HG03135 (cell line): ENCODE measurements around the gene CDSN.

Experiments
- ATAC-seq: cut with Tn5 transposase; IDR thresholded peaks from one replicate; pipeline ENCODE4 v1.9.1; 2021; ENCODE audit warnings: mild to moderate bottlenecking, moderate library complexity; ENCODE audit not compliant: unreplicated experiment

The CDSN gene

DNA sequence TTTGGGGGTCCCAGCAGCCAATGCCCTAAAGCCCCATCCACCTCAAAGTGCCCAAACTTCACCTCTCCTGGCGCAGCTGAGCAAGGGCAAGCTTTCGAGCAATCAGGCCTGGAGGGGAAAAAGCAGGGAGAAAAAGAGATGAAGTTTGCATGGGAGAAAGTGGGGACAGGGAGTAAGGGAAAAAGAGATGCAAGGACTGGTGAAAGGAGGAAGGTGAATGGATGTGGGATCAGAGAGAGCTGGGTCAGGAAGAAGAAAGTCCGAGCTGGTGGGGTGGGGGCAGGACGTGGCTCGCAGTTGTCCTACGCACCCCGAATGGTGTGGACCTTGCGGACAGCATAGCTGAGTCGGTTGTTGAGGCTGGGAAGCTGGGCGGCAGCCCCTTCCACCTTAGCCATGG lies 25.1 kb upstream of the CDSN start:
- ATAC-seq: no peak

DNA sequence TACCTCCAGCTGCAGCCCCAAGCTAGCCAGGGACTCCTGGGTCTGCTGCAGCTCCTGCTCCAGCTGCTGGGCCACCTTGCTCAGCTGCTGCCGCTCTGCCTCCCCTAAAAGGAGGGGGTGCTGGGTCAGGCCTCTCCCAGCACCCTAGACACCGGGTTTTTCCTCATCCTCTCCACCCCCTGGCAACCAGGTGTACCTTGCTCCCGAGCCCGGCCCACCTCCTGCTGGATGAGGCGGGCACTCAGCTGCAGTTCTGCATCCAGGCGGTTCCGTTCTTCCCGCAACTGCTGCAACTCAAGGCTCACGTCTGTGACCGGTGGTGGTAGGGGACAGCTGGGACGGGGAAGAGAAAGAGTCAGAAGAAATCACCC lies 24.7 kb upstream of the CDSN start:
- no peak for ATAC-seq

DNA sequence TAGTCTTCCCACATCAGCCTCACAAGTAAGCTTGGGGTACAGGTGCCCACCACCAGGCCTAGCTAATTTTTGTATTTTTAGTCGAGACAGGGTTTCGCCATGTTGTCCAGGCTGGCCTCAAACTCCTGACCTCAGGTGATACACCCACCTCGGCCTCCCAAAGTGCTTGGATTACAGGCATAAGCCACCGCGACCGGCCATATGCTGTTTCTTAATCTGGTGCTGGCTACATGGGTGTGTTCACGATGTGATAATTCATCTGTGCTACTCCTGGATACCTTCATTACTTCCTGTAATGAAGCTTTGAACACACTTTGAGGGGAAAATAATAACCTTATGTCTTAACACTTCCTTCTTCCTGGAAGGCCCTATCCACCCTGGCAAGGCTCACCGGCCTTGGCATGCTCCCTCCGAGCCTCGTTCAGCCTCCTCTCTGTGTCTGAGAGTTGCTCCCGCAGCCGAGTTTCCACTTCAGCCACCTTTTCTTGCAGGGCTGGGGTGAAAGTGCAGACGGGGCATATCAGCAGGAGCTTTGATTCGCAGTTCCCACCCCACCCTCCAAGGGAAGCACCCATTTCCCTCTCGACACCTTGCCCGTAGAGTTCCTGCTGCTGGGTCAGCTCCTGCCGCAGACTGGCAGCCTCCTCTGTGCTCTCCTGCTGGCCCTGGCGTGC lies 24.2 kb upstream of the CDSN start:
- no peak for ATAC-seq

DNA sequence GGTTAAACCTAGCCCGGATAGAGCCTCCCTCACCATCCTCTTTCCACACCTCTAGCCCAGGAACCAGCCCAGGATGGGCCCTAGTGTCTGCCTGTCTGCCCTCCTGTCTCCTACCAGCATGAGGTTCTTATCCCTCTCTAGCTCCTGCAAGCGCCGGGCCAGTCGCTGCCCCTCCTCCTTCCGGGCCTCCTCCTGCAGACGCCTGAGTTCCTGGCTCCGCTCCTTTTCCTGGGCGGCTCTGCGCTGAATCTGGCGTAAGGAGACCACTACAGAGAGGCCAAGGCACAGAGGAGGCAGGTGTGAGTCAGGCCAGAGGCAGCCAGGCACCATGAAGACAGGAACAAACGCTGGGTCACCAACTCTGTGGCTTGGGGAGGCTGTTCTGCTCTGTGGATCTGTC lies 22.9 kb upstream of the CDSN start:
- no peak for ATAC-seq

DNA sequence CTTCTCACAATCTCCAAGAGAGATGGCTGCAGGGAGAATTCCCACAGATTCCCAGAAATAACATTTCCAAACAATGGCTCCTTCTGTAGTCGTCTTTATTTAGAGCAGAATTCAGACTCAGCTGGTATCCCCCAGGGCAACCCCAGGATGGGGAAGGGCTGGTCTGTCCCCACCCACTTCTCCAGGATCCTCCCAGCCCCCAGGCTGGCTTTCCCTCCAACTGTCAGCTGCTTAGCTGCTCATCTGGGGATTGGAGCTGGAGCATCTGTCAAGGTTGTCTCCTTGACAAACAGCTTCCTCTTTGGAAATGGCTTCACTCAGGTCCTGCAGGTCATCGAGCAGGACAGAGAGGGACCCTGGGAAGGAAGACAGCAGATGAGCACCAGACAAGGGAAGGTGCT lies 22.1 kb upstream of the CDSN start:
- ATAC-seq: no peak

DNA sequence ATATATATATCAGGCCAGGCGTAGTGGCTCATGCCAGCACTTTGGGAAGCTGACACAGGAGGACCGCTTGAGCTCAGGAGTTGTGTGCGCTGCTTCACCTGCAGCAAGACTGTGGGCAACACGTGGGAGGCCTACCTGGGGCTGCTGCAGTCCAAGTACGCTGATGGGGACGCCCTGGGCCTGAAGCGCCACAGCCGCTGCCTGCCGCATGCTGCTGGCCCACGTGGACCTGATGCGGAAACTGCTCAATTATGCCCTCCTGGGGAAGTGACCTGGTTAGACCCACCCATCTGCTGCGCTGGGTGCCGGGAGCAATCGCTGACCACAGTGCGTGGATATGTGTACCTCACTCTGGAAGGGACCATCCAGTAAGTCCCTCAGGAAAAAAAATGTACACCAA lies 20.4 kb upstream of the CDSN start:
- ATAC-seq: no peak

DNA sequence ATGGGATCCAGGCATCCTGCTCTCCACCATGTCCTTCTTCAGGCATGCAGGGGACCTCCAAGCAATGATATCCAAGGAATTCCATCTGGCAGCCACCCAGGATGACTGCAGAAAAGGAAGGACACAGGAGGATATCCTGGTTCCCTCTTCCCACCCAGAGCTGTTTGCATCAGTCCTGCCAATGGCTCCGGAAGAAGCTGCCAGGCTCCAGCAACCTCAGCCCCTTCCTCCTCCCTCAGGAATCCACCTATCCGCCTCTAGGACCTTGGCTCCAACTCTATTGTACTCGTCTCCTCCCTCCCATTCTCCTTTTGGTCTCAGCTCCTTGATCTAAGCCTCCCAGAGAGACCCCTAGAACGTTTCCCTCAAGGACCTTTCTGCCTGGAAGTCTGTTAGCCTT lies 19.4 kb upstream of the CDSN start:
- no peak for ATAC-seq

DNA sequence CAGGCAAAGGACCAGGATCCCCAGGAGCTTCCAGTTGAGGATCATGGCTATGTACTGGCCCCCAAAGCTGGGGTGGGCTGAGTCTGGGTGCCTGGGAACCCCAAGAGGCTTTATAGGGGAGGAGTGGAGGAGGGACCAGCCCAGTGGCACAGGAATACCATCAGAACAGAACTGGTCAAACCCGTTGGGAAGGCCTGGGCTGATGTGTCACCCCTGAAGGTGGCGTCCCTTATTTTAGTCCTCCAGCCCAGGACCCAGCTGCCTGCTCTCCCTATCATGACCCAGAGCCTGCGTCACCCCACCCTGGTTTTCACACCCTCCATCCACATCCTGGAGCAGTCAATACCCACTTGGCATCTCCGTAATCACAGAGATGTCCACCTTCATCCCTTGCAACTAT lies 18.7 kb upstream of the CDSN start, which contains the start of gene PSORS1C2:
TSS of gene PSORS1C2 (minus strand) at position 85 of the 400 bp plus-strand sequence. CDS start at position 45, 40 bp downstream.
- ATAC-seq: no peak

DNA sequence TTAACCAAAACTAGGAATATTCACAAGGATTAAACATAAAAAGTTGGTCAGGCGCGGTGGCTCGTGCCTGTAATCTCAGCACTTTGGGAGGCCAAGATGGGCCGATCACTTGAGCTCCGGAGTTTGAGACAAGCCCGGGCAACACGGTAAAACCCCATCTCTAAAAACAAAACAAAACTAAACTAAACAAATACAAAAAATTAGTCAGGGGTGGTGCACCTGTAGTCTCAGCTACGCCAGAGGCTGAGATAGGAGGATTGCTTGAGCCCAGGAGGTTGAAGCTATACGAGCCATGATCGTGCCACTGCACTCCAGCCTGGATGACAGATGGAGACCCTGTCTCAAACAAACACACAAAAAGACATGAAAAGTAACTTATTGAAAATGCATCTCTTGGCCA lies 15.5 kb upstream of the CDSN start:
- no peak for ATAC-seq

DNA sequence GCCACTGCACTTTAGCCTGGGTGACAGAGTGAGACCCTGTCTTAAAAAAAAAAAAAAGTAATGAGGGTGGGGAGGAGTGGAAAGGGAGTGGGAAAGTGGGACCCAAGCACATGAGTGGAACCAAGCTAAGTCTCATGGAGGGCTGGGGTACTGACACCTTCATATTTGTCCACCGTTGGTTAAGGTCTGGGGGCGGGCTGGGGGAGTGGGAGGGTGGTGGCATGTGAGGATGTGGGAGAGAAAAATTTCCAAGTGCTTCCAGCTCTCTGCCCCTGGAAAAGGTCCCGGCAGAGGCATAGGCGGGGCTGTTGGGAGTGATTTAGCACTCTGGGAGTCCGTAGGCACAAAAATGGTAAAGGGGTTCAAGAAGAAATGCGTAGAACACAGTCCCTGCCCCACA lies 12.6 kb upstream of the CDSN start:
- no peak for ATAC-seq

DNA sequence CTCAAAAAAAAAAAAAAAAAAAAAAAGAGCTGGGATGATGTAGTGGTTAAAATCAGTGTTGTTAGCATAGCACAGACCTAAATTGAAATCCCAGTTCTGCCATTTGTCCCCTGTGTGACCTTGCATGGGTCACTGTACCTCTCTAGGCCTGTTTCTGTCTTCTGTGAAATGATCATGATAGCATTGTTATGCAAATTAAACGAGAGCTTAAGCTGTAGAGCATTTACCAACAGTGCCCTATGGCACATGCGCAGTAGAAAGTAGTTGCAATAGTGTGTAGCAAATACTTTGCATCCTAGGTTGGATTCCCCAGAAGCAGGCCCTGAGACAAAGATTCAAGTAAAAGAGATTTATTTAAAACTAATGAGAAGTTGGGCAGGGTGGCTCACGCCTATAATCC lies 11.3 kb upstream of the CDSN start:
- no peak for ATAC-seq

DNA sequence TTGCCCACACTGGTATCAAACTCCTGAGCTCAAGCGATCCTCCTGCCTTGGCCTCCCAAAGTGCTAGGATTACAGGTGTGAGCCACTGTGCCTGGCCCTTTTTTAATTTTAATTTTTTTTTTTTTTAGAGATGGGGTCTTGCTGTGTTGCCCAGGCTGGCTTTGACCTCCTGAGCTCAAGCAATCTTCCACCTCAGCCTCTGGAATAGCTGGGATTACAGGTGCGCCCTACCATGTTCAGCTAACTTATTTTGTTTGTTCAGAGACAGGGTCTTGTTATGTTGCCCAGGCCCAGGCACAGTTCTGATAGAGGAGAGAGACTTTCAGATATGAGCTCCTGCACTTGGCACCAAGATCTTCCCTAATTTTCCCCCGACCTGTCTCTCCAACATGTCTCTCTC lies 10.5 kb upstream of the CDSN start:
- ATAC-seq: no peak

DNA sequence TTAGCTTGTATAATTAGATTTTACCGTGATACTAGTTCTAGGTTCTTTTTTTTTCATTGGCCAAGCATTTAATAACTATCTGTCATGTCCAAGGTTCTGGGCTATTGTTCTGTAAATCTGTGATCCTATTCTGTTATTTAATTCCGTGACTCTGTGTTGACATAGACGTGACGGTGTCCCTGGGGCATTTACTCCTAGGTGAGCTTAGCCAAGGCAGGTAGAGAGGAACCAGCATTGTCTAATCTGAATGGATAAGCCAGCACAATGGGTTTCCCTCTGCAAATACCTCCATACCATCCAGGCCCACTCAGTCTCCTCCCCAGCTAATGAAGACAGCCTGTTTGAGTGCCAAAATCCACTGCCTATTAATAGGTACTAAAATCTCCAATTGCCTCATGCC lies 8.9 kb upstream of the CDSN start:
- no peak for ATAC-seq

DNA sequence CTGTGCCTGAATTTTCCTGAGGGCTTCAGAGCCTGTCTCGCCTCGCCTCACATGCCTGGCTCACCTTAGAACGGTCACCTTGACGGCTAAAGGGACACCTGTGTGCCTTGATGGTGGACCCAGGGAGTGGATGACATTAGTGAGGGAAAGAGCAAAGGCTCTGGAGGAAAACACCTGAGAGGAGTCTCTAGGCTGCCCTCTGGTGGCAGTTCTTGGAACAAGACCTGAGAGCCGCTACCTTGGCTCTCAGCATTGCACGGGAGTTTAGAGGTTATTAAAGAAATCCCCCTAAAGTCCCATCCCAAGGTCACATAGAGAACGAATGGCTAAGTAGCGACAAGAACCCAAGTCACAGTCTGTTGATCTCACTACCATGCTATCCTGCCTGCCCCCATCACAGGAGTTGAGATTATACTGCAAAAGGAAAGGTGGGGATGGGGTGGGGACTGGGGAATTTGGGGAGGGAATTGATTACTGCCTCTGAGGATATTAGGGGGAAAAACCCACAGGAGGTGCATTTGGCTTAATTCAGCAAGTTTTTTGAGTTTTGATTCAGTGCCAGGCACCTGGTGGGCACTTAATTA lies 7.9 kb upstream of the CDSN start:
- ATAC-seq: no peak

DNA sequence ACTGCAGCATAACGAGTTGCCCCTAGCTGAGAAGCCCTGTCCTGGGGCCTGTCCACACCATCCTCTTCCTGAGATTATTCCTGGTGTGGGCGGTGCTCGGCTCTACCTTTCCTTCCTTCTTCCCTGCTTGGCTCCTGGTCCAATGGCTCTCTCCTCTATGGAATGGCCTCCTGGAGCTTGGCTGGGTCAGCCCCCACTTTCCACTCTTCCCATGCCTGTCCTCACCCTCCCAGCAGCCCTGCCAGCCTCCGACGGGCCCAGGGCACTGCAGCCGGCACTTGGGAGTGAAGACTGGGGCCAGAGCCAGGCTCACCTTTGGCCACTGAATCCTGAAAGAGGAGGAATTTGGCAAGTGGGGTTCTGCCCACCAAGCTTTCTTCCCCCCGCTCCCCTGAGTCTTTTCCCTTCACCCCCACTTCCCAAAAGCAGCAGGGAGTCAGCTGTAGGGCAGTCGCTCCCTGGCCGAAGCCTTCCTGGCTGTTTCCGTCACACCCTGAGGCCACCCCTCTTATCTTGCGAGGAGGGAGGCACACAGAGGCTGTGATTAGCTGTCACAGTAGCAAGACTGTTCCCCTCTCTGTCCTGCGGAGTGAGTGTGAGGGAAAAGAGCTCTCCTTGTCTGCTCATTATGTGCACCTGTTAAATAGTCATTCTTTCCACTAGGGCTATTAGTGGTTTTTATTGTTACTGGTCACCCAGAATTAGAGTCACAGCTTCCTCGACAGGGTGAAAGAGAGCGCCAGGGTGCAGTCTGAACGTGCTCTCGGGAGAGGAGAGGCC lies 6.3 kb upstream of the CDSN start:
- ATAC-seq: no peak

DNA sequence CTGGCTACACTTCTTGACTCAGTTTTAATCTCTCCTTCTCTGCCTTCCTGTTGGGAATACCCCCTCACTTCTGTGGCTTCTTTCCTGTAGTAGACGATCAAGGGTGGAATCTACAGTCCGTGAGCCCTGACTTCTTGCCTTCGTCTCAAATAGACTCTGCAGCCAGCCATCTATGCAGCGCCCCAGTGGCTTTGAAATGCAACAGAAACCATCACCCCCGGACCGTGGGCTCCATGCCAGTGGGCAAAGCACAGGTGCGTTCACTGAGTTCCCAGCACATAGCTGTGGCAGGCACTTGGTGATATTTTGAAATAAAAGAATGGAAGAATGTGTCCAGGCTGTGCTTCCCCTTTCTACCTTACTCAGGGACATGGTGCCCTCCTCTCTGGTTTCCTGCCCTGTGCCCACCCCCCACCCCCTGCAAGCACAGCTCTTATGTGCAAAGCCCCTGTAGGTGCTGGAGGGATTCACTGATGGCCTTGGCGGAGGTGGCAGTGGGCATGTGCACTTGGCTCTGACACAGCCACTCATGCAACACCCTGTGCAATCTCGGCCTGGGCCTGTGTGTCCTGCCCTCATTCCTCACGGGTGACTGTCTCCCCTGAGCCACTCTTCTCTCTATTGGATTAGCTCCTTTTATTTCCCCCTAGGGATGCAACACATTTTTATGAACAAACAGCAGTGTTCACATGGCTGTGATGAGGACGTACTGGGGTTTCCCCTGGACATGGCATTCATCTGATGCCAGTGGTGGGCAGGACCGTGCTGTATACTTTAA lies 5.5 kb upstream of the CDSN start:
- no peak for ATAC-seq

DNA sequence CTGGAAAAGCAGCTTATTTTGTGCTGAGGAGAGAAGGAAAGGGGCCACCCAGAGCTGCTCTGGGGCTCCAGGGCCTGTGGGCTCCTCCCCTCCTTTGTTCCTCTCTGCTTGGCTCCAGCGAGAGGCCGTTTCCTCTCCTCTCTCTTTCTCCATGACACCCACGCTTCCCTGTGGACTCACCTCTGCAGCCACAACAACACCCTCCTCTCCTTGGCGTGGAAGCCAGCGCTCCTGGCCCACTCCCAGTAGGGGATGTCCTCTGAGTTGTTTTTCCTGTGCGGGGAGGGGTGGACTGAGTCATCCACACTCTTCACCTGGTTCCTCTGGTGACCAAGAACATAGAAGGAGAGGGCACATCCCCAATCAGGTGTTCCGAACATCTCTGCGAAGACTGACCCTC lies 4.9 kb upstream of the CDSN start:
- ATAC-seq: no peak

DNA sequence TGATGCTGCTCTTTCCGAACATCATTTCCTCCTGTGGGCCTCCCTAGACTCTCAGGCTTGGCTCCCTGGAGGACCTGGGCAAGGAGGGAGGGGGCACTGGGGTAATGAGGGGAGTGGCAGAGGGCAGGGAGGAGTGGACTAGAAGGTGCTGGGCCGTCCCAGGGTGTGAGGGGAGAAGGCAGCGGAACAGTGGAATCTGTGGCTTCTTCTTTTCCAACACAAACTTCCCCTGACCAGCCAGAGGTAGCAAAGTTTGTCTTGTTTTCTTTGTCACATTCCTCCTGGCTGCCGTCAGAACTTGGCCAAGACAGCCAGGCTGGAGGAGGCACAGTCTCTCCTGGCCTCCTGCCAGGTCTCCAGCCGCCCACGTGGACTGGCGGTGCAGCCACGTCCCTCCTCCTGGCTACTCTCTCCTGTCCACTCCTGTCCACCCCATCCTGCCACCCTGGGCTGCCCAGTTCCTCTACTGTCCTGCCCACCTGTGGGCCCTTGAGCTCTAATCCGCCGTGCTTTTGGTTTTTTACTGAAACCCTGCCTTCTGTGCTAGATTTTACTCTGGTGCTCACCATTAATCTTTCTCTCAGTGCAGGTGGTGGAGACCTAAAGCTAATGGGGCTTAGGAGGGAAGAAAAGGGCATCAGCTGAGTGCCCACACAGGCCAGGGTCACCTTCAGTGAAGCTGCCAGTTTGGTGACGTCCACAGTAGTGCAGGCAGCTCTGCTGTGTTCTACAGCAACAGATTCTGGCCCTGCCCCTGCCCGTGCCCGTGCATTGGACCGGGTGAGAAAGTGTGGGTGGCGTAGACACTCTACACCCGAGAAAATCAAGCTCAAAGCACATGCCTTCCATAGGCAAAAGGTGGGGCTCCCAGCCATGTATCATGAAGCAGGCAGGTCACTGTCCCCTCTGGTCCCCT lies 2.8 kb upstream of the CDSN start:
- ATAC-seq: no peak

DNA sequence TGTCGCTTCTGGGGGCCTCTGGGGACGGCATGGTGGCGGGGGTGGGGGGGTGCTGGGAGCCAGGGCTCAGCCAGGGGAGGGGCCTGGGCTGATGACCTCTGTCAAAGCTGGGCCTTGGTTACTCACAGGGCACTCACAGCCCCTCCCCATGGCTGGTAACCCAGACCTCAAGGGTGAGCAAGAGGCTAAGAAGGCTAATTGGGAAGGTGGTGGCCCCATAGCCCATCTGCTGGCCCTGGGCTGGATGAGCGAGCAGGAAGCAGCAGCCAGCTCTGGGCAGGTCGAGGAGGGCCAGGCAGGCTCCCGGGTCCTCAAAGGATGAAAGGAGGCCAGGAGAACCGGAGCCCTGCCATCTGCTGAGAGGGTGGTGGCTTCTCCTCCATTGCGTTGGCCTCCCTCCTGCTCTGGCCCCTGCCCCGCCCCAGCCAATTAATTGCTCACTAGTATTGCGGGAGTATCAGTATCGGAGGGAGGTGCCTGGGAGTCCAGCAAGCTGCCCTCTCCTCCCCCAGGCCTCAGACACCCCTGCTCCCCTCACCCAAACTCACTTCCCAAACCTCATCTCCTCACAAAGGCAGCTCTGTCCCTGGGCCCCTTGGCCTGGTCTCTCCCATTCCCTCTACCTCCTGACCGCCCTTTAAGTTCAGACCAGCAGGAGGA lies 1.0 kb upstream of the CDSN start:
- no peak for ATAC-seq

DNA sequence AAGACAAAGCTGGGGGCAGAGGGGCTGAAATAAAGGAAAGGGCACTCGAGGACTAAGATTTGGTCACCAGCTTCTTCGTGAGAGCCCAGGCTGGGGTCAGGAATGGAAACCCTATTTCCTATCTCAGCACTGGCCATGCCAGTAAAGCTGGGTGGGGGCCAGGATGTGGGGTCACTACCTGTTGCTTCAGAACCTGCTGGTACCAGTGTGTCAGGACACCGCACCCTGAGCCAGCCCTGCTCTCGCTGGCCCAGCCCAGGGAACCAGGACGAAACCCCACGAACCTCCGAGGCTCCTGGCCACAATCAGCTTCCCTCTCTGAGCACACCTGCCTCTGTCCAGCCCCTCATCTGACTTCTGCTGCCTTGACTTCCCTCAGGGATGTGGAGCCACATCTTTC lies 2.1 kb downstream of the CDSN start:
- no peak for ATAC-seq
